Activated naive CD8-positive, alpha-beta T cell treated with anti-CD3 and anti-CD28 coated beads, Interleukin-2, amount 10 ng/mL, durations not matched to agents 7 days and 5 days (primary cell): ENCODE data around the gene HAGHL. TPM values are rescaled to one million over a fixed set of nuclear protein-coding genes. Genes with fewer than 3 reads are reported as not detected.
A peak's percentile ranks its signal among the peaks of the same experiment; 100 is the strongest.

Source experiments
- ATAC-seq: fragments of 150-1000 bp; cut with Tn5 transposase; one replicate; pipeline ENCODE4 v1.10.0; 2021; ENCODE audit warnings: low read depth, moderate library complexity
- POLR2A ChIA-PET: fragments of 350-600 bp; sonication (Branson Sonifier 250); formaldehyde crosslinking; loops from one replicate; lab custom pipeline; 2021; ENCODE audit warnings: antibody characterized with exemption; lab: Charles Lee
- DNase-seq: peaks from one replicate; pipeline ENCODE4 v3.0.0; 2021
- H3K27ac Mint-ChIP-seq: one replicate; pipeline ENCODE4 v1.8.0; 2022; ENCODE audit warnings: mild to moderate bottlenecking, mixed read lengths
- H3K27me3 Mint-ChIP-seq: one replicate; pipeline ENCODE4 v1.8.0; 2022; ENCODE audit warnings: mild to moderate bottlenecking, moderate library complexity, mixed read lengths
- H3K36me3 Mint-ChIP-seq: one replicate; pipeline ENCODE4 v1.8.0; 2021; ENCODE audit warnings: mild to moderate bottlenecking, mixed read lengths
- H3K4me1 Mint-ChIP-seq: one replicate; pipeline ENCODE4 v1.8.0; 2021; ENCODE audit warnings: mixed read lengths
- H3K4me3 Mint-ChIP-seq: one replicate; pipeline ENCODE4 v1.8.0; 2022; ENCODE audit warnings: mild to moderate bottlenecking, moderate library complexity, mixed read lengths
- H3K9me3 Mint-ChIP-seq: one replicate; pipeline ENCODE4 v1.8.0; 2021; ENCODE audit warnings: mixed read lengths
- total RNA-seq, 2 experiments: library from RNA; stranded (reverse); gene quantifications; one replicate each; pipeline ENCODE4 v1.2.3, GENCODE V29; 2021

Gene HAGHL
- total RNA-seq, 2 experiments from 2014 or later, result 25.8 to 34.2 TPM

GRCh38 chr16:693364-693763 lies 33.5 kb upstream of the HAGHL start:
- POLR2A ChIA-PET, result no interaction called here
- H3K36me3 Mint-ChIP-seq, result no peaks in the 10 kb centered on the region
- peak overlapping the region; percentile 42 for H3K4me3 Mint-ChIP-seq
- no peak for DNase-seq
- no peaks in the 10 kb centered on the region for H3K9me3 Mint-ChIP-seq
- H3K27me3 Mint-ChIP-seq, result peaks cover 12% of the 10 kb centered on the region
- H3K4me1 Mint-ChIP-seq, result peaks cover 13% of the 10 kb centered on the region
- ATAC-seq, result no peak
- H3K27ac Mint-ChIP-seq, result no peak overlapping the region

- H3K9me3 Mint-ChIP-seq, result no peaks in the 10 kb centered on the region
- POLR2A ChIA-PET, result no interaction called here
- H3K36me3 Mint-ChIP-seq, result no peaks in the 10 kb centered on the region
- no peak for DNase-seq
- H3K4me3 Mint-ChIP-seq, result no peak overlapping the region
- H3K27me3 Mint-ChIP-seq, result peaks cover 12% of the 10 kb centered on the region
- ATAC-seq, result no peak
- peaks cover 12% of the 10 kb centered on the region for H3K4me1 Mint-ChIP-seq
- H3K27ac Mint-ChIP-seq, result no peak overlapping the region
Measured at GRCh38 chr16:693766-694165, 33.1 kb upstream of the HAGHL start.

- H3K27me3 Mint-ChIP-seq, result peaks cover 12% of the 10 kb centered on the region
- peak overlapping the region; percentile 50 for H3K4me3 Mint-ChIP-seq
- DNase-seq (no peak), ATAC-seq (no peak)
- no peaks in the 10 kb centered on the region for H3K36me3 Mint-ChIP-seq
- H3K4me1 Mint-ChIP-seq, result peaks cover 10% of the 10 kb centered on the region
- no peaks in the 10 kb centered on the region for H3K9me3 Mint-ChIP-seq
- POLR2A ChIA-PET, result interaction anchor here (1.8 to 2.3 kb wide), 4 partner anchors 10 to 46 kb away, joined by 6 to 11 read pairs (median 11); partner anchors contain the start of genes ANTKMT, CIAO3, JMJD8 and METRN
- no peak overlapping the region for H3K27ac Mint-ChIP-seq
Measured at GRCh38 chr16:694187-694862, 32.6 kb upstream of the HAGHL start.

- Mint-ChIP-seq H3K4me3 (peak overlapping the region; percentile 48), H3K27me3 (peaks cover 12% of the 10 kb centered on the region), H3K36me3 (no peaks in the 10 kb centered on the region), H3K9me3 (no peaks in the 10 kb centered on the region), H3K27ac (no peak overlapping the region), H3K4me1 (peaks cover 8% of the 10 kb centered on the region)
- no peak for DNase-seq
- POLR2A ChIA-PET, result interaction anchor here (1.0 to 2.3 kb wide), 8 partner anchors 11 to 94 kb away, joined by 4 to 11 read pairs (median 8); partner anchors contain the start of genes ANTKMT, CCDC78, CHTF18 and CIAO3
- ATAC-seq, result no peak
Measured at GRCh38 chr16:694863-695354, 32.0 kb upstream of the HAGHL start.

- Mint-ChIP-seq H3K27me3 (peaks cover 15% of the 10 kb centered on the region), H3K27ac (peak overlapping the region; percentile 74), H3K9me3 (no peaks in the 10 kb centered on the region), H3K4me3 (peak overlapping the region; percentile 77), H3K4me1 (peaks cover 6% of the 10 kb centered on the region), H3K36me3 (no peaks in the 10 kb centered on the region)
- DNase-seq (peak; percentile 82), ATAC-seq (peak; percentile 70)
- POLR2A ChIA-PET, result interaction anchor here (0.7 to 2.3 kb wide), 9 partner anchors 11 to 93 kb away, joined by 3 to 11 read pairs (median 6); partner anchors contain the start of genes ANTKMT, CCDC78, CHTF18 and CIAO3
Measured at GRCh38 chr16:695355-696089, 31.4 kb upstream of the HAGHL start.

- no peak overlapping the region for H3K27ac Mint-ChIP-seq
- POLR2A ChIA-PET, result interaction anchor here (0.7 to 1.1 kb wide), 2 partner anchors 9 to 19 kb away, joined by 3 to 6 read pairs; partner anchors contain the start of gene WDR24
- peak overlapping the region; percentile 6 for H3K4me3 Mint-ChIP-seq
- DNase-seq (no peak), ATAC-seq (no peak)
- H3K36me3 Mint-ChIP-seq, result no peaks in the 10 kb centered on the region
- H3K4me1 Mint-ChIP-seq, result peaks cover 6% of the 10 kb centered on the region
- peaks cover 17% of the 10 kb centered on the region for H3K27me3 Mint-ChIP-seq
- no peaks in the 10 kb centered on the region for H3K9me3 Mint-ChIP-seq
Measured at GRCh38 chr16:698911-699671, 27.8 kb upstream of the HAGHL start.

GRCh38 chr16:700684-701584 lies 26.0 kb upstream of the HAGHL start:
- H3K9me3 Mint-ChIP-seq, result no peaks in the 10 kb centered on the region
- DNase-seq (peak; percentile 83), ATAC-seq (peak; percentile 54)
- peaks cover 17% of the 10 kb centered on the region for H3K27me3 Mint-ChIP-seq
- POLR2A ChIA-PET, result no interaction called here
- no peak overlapping the region for H3K4me3 Mint-ChIP-seq
- no peaks in the 10 kb centered on the region for H3K36me3 Mint-ChIP-seq
- H3K27ac Mint-ChIP-seq, result no peak overlapping the region
- H3K4me1 Mint-ChIP-seq, result peaks cover 3% of the 10 kb centered on the region

- POLR2A ChIA-PET, result no interaction called here
- Mint-ChIP-seq H3K27me3 (peaks cover 29% of the 10 kb centered on the region), H3K27ac (no peak overlapping the region), H3K4me3 (no peak overlapping the region), H3K9me3 (no peaks in the 10 kb centered on the region), H3K4me1 (peaks cover 3% of the 10 kb centered on the region), H3K36me3 (no peaks in the 10 kb centered on the region)
- ATAC-seq (no peak), DNase-seq (no peak)
Measured at GRCh38 chr16:702341-702740, 24.6 kb upstream of the HAGHL start.

- ATAC-seq, result no peak
- DNase-seq, result no peak
- Mint-ChIP-seq H3K4me1 (peaks cover 3% of the 10 kb centered on the region), H3K36me3 (no peaks in the 10 kb centered on the region), H3K27ac (no peak overlapping the region), H3K9me3 (no peaks in the 10 kb centered on the region), H3K27me3 (peaks cover 37% of the 10 kb centered on the region), H3K4me3 (no peak overlapping the region)
- POLR2A ChIA-PET, result no interaction called here
Measured at GRCh38 chr16:703406-703805, 23.5 kb upstream of the HAGHL start.

GRCh38 chr16:704047-704446 lies 22.9 kb upstream of the HAGHL start:
- Mint-ChIP-seq H3K4me1 (peaks cover 3% of the 10 kb centered on the region), H3K36me3 (no peaks in the 10 kb centered on the region), H3K9me3 (no peaks in the 10 kb centered on the region), H3K4me3 (no peak overlapping the region), H3K27ac (no peak overlapping the region), H3K27me3 (peaks cover 42% of the 10 kb centered on the region)
- DNase-seq, result no peak
- no peak for ATAC-seq
- POLR2A ChIA-PET, result interaction anchor here (0.8 kb wide), 1 partner anchor 17 kb away, joined by 3 read pairs; the partner anchor contains the start of gene ANTKMT

- H3K4me3 Mint-ChIP-seq, result no peak overlapping the region
- no peaks in the 10 kb centered on the region for H3K4me1 Mint-ChIP-seq
- H3K27ac Mint-ChIP-seq, result no peak overlapping the region
- H3K27me3 Mint-ChIP-seq, result peaks cover 48% of the 10 kb centered on the region
- ATAC-seq, result no peak
- no peaks in the 10 kb centered on the region for H3K9me3 Mint-ChIP-seq
- H3K36me3 Mint-ChIP-seq, result no peaks in the 10 kb centered on the region
- POLR2A ChIA-PET, result interaction anchor here (0.8 kb wide), 1 partner anchor 16 kb away, joined by 3 read pairs; the partner anchor contains the start of gene ANTKMT
- DNase-seq, result no peak
Measured at GRCh38 chr16:704552-705380, 22.1 kb upstream of the HAGHL start.
